ENCODE measurements around the gene CNTNAP2.

The CNTNAP2 gene

GRCh38 chr7:147411096-147411495 lies 1294.5 kb downstream of the CNTNAP2 start:
- no peak for DNase-seq (ENCODE audit: low spot score)

DNA sequence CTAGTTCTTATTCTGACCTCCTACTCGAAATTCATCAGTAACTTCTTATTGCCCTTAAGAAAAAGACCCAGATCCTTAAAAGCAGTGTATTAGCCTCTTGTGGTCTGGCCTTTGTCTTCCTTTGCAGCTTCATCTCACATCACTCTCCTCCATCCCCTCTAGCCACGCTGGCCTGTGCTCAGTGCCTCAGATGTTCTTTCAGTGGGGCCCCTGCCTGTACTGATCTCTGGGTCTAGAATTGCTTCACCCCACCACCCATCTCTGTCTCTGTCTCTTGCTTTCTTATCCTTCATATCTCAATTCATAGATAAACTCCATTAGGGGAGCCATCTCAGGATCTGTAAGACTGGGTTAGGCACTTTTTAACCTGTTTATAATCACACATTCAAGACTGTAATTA lies 1295.5 kb downstream of the CNTNAP2 start:
- DNase-seq (ENCODE audit: low spot score) = no peak

DNA sequence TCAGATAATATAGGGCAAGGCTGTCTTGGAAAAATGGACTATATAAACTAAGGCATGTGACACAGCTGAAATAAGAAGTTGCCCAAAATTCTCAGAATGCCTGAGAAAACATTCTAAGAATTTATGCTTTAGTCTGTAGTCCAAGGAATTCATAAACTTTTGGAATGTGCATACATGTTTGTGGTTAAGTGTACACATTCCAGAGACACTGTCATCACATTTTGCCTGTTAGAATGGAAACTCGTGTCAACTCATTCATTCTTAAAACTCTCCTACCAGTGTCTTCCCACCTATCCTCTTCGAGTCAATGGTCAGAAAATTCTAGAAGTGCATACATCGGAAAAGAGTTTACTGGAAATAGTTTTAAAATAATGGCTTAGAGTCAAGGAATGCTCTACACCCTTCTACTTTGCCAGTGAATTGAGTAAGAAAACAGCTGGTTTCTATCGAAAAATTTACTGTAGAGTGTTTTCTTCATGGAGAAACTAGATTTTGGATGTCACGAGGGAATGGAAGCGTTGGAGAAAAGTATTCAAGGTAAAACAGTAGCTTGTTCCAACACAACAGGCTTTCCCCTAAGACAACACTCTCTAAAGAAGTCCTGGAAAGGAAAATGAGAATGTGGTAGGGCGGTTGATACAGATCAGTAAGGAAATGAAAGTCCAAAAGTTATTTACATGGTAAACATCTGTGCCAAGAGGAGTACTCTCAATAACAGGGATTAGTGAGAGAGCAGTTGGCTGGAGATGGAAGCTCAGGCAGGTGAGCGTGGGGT lies 1296.4 kb downstream of the CNTNAP2 start:
- peak; percentile 68 for DNase-seq (ENCODE audit: low spot score)

DNA sequence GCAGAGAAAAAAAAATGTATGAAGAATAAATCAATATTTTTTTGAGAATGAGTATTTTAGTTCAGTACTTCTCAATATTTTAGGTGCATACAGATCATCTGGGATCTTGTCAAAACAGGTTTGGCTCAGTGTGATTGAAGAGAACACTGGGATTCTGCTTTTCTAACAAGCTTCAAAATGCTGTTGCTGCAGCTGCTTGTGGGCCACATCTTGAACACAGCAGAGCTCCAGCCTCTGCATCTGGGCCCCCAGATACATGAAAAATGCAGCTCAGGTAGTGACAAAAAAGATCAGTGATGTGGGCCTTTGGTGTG lies 1296.9 kb downstream of the CNTNAP2 start:
- no peak for DNase-seq (ENCODE audit: low spot score)

DNA sequence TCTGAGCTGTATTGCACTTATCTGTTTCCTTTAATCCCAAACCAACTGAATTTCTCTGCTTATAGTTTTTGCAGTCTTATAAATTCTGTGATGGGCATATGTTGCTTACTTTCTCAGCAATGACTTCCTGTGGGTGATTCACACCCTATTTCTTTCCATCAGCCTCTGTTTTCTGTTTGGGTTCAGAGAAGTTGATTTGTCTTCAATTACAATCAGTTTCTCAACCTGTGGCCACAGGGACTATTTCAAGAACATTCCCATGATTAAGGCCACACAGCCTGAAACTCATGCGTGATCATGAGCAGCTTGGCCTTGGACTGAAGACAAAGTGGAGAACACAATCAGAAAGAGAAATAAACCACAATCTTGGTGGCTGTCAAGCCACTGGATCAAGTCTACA lies 1299.4 kb downstream of the CNTNAP2 start:
- no peak for DNase-seq (ENCODE audit: low spot score)

GRCh38 chr7:147418966-147419365 lies 1302.4 kb downstream of the CNTNAP2 start:
- DNase-seq (ENCODE audit: low spot score) = no peak

DNA sequence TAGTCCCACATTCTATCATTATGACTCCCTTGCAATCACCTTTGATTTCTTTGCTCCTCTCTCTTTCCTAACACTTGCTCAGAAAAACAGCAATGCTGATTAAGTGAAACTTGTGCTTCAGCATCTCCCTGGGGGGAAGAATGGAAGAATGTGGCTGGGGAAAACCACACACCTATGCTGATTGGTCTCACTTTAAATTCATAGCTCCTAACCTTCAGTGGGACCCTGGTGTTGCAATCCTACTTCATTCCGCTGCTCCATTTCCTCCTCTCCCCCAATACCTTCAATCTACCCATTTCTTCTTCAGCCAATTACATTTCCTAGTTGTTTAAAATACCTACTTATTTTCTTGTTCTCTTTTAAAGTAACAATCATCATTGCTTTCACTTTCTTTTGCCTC lies 1307.3 kb downstream of the CNTNAP2 start:
- no peak for DNase-seq (ENCODE audit: low spot score)

DNA sequence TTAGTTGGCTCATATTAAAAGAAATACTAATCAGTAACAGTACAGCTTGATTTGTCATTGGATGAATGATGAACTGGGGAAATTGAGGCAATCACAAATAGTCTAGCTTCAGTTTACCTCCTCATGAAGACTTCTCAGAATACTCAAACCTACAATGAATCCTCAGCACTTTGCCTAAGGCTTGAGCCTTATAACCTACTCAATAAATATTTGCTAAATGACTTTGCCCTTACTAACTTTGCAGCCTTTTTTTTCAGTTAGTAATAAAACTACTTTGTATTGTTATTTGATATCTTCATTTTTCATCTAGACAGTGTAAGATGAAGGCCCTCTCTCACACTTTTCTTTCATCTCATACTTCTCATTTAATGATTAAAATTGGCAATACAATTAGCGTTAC lies 1311.5 kb downstream of the CNTNAP2 start:
- no peak for DNase-seq (ENCODE audit: low spot score)

DNA sequence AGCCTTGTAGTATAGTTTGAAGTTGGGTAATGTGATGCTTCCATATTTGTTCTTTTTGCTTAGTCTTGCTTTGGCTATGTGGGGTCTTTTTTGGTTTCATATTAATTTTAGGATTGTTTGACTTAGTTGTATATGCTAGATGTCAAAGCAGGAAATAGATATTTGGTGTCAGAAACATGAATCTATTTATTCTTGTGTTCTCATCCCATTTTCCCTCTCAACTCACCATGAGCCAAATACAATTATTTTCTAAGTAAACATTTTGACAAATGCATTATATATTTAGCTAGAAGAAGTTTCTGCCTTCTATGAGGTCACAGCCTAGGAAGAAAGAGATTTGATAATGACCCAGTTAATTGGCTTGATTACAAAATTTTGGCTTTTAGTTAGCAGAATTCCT lies 1313.4 kb downstream of the CNTNAP2 start:
- DNase-seq (ENCODE audit: low spot score) = no peak

DNA sequence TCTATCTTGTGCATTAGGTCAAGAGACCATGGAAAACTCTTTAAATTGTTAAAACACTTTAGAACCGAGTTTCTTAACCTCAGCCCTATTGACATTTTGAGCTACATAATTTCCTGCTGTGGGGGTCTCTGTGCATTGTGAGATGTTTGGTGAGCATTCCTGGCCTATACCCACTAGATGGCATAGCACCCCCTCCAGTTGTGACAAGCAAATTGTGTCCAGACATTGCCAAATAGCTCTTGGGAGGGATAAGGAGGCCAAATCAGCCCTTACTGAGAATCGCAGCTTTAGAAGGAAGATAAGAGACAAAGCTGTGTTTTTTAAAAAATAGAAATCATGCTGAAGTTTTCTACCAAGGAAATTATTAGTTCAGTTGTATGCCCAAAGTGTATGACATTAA lies 1315.5 kb downstream of the CNTNAP2 start:
- DNase-seq (ENCODE audit: low spot score) = peak; percentile 7

- DNase-seq (ENCODE audit: low spot score) = no peak
Measured at GRCh38 chr7:147432576-147432975, 1316.0 kb downstream of the CNTNAP2 start.

DNA sequence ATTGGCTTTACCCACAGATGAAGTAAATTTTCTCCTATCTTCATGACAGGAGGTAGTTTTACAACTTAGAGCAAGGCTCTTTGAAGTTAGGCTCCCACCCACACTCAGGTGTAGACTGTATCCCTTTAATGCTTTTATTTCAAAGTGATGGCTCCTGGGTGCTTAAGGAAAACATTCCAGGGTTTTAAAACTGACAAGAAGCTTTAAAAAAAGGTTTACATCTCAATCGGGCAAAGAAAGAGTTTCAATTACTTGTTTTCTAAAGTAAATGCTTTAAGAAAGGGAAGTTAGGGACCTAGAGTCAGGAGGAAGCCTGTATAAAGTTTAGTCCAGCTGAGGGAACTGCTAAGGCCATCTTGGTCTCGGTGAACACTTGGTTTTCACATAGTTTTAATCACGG lies 1320.1 kb downstream of the CNTNAP2 start:
- DNase-seq (ENCODE audit: low spot score) = no peak

DNA sequence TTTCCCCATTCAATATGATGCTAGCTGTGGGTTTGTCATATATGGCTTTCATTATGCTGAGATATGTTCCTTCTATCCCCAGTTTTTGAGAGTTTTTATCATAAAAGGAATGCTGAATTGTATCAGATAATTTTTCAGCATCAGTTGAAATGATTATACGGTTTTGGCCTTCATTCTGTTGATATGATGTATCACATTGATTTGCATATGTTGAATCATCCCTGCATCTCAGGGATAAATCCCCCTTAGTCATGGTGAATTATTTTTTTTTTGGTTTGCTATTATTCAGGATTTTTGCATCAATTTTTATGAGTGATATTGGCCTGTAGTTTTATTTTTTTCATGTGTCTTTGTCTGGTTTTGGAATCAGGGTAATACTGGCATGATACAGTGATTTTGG lies 1321.6 kb downstream of the CNTNAP2 start:
- no peak for DNase-seq (ENCODE audit: low spot score)

- no peak for DNase-seq (ENCODE audit: low spot score)
Measured at GRCh38 chr7:147443942-147444341, 1327.3 kb downstream of the CNTNAP2 start.

DNA sequence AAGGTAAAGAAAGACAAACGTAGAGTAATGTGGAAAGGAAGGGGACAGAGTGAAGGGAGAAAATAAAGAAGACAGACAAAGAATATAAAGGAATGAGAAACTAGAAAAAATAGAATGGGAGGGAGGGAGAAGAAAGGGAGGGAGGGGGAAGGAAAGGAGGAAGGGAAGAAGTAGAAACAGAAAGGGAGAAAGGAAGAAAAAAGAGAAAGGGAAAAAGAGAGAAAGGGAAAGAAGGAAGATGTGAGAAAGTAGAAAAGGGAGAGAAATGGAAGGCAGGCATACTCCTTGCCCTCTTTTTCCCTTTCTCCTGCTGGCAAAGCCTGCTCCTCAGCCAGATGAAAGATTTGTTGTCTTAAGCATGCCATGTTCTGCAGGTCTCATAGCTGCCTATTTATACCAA lies 1336.2 kb downstream of the CNTNAP2 start:
- DNase-seq (ENCODE audit: low spot score) = no peak

DNA sequence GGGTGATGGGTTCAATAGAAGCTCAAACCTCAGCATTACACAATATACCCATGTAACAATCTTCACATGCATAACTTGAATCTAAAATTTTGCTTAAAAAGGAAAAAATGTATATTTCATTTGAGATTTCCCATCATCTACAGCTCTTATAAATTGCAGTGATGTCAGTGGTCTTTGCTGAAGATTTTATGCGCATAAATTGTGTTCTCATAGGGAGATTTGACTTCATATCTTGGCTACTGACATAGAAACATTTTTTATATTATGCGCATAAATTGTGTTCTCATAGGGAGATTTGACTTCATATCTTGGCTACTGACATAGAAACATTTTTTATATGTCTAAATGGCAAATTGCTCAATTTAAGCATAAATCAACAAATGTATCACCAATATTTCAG lies 1348.6 kb downstream of the CNTNAP2 start:
- no peak for DNase-seq (ENCODE audit: low spot score)

DNA sequence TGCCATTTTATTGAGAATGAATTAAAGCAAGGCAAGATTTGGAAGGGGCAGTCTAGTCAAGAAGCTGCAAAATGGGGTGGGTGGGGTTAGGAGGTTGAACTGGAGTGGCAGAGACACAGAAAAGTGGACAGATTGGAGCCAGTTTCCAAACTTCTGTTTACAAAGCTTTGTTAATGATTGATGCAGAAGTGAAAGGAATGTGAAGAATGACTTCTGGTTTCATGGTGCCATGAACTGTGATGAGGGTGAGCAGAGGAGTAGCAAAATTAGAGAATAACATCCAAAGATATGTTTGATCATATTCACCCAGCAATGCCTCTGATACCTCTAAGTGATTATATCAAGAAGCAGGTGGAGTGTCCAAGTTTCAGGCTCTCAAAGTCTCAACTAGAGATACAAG lies 1356.0 kb downstream of the CNTNAP2 start:
- DNase-seq (ENCODE audit: low spot score) = no peak

DNA sequence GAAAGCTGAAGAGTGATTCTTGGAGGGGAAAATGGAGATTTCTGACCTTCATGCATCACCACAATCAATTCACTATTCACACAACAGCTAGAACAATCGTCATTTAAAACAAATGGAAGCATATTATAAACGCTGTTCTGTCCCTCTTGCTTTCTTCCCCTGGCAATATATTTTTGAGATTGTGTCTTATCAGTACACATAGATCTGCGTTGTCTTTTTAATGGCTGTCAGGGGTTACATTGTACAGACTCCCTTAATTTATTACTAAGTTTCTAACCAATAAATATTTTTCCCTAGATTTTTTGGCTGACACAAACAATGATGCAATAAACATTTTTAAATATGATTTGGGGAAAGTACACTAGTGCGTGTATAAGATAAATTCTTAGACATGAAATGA lies 1358.3 kb downstream of the CNTNAP2 start:
- DNase-seq (ENCODE audit: low spot score) = no peak

GRCh38 chr7:147477526-147477925 lies 1360.9 kb downstream of the CNTNAP2 start:
- no peak for DNase-seq (ENCODE audit: low spot score)

DNA sequence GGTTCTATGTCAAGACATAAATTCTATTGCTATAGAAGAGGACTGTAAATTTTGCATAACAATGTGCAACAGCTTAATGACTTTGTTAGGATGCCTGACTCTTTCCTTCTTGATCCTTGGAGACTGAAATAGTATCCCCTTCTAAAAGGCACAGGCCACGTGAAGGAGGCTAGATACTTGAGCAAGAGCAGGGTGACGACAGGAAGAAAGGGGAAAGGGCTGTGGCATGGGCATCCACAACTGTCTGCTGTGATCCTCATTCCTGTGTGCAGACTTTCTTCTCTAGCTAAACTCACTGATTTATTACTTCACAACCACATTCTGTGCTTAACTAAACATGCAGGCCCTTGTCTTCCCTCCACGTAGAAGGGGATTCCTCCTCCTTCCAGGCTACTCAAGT lies 1362.2 kb downstream of the CNTNAP2 start:
- DNase-seq (ENCODE audit: low spot score) = no peak

DNA sequence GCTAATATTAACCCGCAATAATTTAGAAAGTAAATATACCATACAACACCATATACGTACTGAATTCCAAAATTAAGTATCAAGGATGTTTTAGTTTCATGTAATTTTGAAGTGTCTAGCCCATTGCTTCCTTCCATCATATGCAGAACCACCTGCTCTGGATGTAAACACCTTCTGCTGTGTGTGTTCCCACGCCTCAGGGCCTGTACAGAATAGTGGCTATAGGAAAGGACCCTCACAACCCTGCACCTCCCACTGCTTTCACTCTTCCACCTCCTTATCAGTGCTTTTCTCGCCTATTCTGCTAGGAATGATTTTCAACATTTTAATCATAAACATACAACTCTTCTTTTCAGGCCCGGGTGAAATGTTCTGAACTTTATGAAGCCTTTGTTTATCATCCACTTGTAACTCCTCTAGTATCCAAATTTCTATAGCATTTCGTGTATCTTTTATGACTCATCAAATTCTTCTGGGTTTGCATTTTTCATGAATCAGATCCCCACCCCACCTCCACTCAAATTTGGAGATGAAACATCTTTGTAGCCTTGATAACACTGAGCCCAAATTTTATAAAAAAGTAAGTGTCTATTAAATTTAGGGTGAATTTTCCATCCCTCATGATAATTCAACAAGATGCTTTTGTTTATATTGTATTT lies 1367.2 kb downstream of the CNTNAP2 start:
- no peak for DNase-seq (ENCODE audit: low spot score)

GRCh38 chr7:147485660-147486210 lies 1369.1 kb downstream of the CNTNAP2 start:
- DNase-seq (ENCODE audit: low spot score) = no peak

- DNase-seq (ENCODE audit: low spot score) = no peak
Measured at GRCh38 chr7:147492606-147493005, 1376.0 kb downstream of the CNTNAP2 start.

DNA sequence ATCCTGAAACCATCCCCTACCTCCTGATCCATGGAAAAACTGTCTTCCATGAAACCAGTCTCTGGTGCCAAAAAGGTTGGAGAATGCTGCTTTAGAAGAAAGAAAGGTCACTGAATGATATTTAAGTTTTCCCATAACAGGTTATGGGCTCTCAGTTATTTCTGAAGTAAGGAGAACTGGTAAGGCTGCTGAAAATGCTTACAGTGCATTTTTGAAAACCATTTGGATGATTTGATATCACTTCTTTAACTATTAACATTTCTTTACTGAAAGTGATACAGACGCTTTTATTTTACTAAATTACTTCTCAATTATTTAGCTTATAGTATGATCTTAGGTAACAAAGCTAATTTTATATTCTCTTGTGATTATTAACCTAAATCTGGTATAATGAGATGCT lies 1379.6 kb downstream of the CNTNAP2 start:
- DNase-seq (ENCODE audit: low spot score) = no peak

Measured in AG08395 (cell line).